NT2/D1 (cell line): ENCODE measurements around the gene TCHP.

Source experiments
- SUZ12 ChIP-seq: IDR thresholded peaks from 2 replicates; pipeline ENCODE4 v1.6.1; 2011; ENCODE audit not compliant: insufficient read length, insufficient read depth; ENCODE audit errors: extremely low read depth
- ZNF274 ChIP-seq: IDR thresholded peaks from 2 replicates; pipeline ENCODE4 v1.6.1; 2011; ENCODE audit warnings: mild to moderate bottlenecking, low read depth, low read length

GRCh38 chr12:109878247-109878625 is 21.8 kb upstream of the TCHP start:
- TF ChIP-seq SUZ12 (no peak), ZNF274 (no peak)
